HS-5 (cell line): ENCODE measurements around the gene THRAP3.
"Not testable (repeated sequence)": the region's sequence is repeated elsewhere in the genome, so short reads cannot be mapped to it uniquely, and the experiment has no call there.

ENCODE experiments used
- DNase-seq: peaks from one replicate; pipeline ENCODE4 v3.0.0-alpha.2; 2012; ENCODE audit warnings: low read depth

Gene THRAP3

DNA sequence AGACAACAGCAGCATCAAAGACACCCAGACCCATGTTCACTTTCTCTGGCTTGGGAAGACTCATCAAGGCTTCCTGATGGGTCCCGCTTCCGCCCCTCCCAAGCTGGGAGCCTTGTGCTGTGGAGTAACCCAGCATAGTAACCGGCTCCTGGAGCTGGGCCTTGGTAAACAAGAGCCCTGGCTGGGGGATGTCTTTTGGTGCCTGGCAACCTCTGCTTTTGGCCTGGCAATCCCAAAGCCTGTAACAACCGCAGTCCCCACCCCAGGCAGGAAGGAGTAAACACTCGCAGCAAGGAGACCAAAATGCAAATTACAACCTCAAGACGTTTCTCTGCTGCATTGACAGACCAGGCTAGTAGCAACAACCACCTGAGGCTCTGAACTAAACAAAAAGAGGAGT lies 16.9 kb upstream of the THRAP3 start:
- no peak for DNase-seq

GRCh38 chr1:36208978-36209703 lies 15.1 kb upstream of the THRAP3 start:
- no peak for DNase-seq

- DNase-seq, result no peak
Observed at GRCh38 chr1:36211307-36211706, 12.9 kb upstream of the THRAP3 start.

DNA sequence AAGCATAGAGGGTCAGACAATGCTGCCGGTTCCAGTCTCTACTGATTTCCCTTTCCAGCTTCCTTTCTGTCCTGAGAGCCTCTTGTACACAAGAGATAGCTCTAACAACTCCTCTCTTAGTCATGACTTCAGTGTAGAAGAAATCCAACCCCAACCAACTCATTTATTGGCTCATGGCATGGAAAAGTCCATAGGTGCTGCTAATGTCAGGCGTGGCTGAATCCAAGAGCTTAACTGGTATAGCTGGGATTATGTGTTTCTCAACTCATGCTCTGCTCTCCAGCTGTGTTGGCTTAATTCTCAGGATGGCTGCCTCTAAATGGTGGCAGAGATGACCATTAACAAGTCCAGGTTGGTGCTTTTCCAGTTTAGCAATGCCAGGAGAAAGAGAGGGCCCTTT lies 12.4 kb upstream of the THRAP3 start:
- no peak for DNase-seq

- DNase-seq, result no peak
Observed at GRCh38 chr1:36212782-36213181, 11.5 kb upstream of the THRAP3 start.

- no peak for DNase-seq
Observed at GRCh38 chr1:36217670-36218069, 6.6 kb upstream of the THRAP3 start.

DNA sequence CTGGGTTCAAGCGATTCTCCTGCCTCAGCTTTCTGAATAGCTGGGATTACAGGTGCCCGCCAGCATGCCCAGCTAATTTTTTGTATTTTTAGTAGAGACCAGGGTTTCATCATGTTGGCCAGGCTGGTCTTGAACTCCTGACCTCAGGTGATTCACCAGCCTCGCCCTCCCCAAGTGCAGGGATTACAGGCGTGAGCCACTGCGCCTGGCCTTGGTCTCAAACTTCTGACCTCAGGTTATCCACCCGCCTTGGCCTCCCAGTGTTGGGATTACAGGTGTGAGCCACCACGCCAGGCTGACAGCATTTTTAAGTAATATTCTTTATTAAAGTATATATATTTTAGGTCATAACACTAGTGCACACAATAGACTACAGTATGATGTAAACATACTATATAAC lies 2.3 kb upstream of the THRAP3 start:
- DNase-seq, result not testable (repeated sequence)

DNA sequence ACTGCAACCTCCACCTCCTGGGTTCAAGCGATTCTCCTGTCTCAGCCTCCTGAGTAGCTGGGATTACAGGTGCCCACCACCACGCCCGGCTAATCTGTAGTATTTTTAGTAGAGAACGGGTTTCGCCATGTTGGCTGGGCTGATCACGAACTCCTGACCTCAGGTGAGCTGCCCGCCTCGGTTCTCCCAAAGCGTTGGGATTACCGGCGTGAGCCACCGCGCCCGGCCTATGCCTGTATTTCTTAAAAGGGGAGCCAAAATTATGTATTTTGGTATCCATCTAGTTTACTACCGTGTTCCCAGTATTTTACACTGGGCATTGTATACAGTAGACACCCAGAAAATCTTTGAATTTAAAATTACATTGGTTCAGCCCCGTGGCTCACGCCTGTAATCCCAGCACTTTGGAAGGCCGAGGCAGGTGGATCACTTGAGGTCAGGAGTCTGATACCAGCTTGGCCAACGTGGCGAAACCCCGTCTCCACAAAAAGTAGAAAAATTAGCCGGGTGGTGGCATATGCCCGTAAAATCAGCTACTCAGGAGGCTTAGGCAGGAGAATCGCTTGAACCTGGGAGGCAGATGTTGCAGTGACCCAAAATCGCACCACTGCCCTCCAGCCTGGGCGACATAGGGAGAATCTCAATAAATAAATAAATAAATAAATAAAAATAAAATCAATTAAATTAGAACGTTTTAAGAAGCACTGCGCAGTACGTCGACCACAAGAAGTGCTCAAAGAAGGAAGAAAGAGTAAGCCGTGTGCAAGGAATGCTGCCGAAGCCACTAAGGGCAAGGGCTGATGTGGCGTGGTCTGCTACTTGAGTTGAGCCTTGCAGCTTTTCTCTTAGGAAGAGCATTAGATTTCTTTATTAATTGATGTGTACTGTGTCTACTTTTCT lies 1.5 kb upstream of the THRAP3 start:
- DNase-seq, result no peak

- peak; percentile 31 for DNase-seq
Observed at GRCh38 chr1:36223381-36223995, 755 bp upstream of the THRAP3 start.

- peak; percentile 82 for DNase-seq
Observed at GRCh38 chr1:36224537-36225282, 467 bp downstream of the THRAP3 start.

GRCh38 chr1:36225283-36225899 lies 1.1 kb downstream of the THRAP3 start:
- no peak for DNase-seq

- not testable (repeated sequence) for DNase-seq
Observed at GRCh38 chr1:36230279-36230678, 6.0 kb downstream of the THRAP3 start.

- DNase-seq, result no peak
Observed at GRCh38 chr1:36231191-36231590, 6.9 kb downstream of the THRAP3 start.

DNA sequence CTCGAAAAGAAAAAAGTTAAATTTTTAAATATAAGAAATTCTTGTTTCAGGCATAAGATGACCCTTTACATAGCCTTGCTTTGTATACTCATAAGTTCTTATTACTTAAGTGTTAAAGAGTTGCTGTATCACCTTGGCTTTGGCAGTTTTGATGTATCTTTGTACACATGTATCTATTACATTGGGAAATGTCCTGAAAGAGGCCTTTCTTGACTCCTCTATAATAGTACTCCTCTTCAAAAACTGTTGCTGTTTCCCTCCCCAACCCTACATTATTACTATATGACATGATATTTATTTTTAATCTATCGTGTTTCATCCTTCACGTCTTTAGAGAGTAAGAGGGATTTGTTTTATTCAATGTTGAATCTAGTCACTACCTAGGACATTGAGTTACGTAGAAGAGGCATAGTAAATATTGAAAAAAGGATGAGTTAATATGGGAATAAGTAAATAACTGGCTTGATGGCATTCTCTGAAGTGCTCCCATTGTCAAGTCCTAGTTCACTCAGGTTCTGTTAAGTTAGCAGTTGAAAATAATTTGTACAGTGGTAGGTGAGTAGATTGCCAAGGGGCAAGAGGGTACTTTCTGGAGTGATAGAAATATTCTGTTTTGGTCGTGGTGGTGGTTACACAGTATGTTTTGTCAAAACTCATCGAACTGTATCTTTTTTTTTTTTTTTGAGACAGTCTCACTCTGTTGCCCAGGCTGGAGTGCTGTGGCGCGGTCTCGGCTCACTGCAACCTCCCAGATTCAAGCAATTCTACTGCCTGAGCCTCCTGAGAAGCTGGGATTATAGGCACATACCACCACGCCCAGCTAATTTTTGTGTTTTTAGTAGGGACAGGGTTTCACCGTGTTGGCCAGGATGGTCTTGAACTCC lies 8.2 kb downstream of the THRAP3 start:
- DNase-seq, result no peak

- no peak for DNase-seq
Observed at GRCh38 chr1:36236302-36236701, 12.1 kb downstream of the THRAP3 start.

DNA sequence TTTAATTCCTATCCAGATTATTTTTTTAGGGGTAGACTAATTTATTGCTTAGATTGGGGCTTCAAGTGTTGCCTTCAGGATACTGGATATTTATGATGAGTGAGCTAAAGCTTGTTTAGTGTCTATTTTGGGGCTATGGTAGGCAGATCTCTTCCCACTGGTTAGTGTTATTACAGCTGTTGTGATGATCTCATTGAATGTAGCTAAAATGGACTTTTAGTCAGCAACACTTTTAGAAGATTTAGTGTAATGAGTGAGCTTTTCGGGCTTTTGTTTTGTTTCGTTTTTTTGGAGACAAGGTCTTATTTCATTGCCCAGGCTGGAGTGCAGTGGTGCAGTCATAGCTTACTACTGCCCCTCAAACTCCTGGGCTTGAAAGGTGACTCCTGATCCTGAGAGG lies 14.2 kb downstream of the THRAP3 start:
- no peak for DNase-seq

DNA sequence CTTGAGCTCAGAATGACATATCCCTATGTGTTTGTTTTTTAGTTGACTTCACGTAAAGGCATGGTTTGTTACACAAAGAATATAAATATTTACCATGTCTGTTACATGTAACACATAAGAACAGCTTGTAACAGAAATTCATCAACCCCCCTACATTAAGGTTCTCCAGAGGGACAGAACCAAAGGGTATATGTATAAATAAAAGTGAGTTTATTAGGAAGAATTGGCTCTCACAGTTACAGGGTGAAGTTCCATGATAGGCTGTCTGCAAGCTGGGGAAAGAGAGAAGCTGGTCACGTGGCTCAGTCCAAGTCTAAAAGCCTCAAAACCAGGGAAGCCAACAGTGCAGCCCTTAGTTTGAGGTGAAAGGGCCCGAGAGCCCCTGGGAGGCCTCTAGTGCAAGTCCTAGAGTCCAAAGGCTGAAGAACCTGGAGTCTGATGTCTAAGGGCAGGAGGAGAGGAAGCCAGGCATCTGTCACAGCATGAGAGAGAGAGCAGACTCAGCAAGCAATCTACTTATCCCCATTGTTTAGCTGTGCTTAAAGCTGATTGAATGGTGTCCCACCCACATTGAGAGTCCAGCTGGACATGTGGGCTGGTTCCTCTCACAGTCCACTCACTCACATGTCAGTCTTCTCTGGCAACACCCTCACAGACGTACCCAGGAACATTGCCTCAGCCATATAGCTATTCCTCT lies 15.8 kb downstream of the THRAP3 start:
- no peak for DNase-seq

GRCh38 chr1:36247538-36247937 lies 23.3 kb downstream of the THRAP3 start:
- DNase-seq, result no peak

- DNase-seq, result peak; percentile 58
Observed at GRCh38 chr1:36248250-36248894, 24.1 kb downstream of the THRAP3 start.
